ENCODE results near the gene KRIT1. TPM values are rescaled to one million over a fixed set of nuclear protein-coding genes. Genes with fewer than 3 reads are reported as not detected.
"Not testable (repeated sequence)": the region's sequence is repeated elsewhere in the genome, so short reads cannot be mapped to it uniquely, and the experiment has no call there.

Gene KRIT1
- total RNA-seq, 1 donor from 2014 or later = 37.8 TPM

DNA sequence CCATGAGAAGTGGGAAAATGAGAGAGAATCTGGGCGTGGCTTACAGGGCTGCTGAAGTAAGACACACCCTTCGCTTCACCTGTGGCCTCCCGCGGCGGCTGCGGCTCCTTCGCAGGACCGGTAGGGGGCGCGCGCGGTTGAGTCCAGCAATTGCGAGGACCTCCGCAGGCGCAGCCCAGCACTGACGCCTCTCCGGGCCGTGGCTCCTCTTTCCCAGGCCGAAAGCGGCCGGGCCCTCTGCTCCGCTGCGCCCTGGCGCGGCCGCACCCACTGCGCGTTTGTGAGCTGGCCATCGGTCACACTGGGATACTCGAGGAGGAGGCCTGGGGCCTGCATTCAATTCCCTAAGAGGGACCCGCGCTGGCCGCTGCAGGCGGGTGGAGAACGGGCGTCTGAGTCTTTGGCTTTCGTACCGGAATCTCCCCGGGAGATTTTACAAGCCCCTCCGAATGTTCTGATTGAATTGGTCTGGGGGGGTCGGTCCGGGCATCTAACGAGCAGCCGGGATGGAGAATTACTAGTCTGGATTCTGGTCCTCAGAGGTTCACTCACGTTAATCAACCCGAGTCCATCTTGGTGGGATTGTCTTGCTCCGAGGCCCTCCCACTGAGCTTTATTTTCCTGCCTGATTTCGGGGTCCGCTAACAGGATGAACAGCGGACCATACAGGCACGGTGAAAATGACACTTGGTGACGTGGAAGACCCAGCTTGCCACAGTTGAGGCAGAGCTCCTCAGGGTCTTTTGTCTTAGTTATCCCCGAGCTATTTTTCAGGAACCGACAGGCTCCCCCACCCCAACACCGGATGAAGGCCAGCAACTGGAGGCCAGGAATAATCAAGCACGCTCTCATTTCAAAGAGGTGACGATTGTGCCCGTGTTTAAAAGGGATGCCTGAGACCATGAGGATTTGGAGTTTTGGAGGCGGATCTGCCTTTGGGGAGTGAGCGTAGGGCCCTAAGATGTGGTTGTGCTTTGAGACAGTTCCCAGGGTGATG, 66.5 kb downstream of the KRIT1 start, which contains the start of gene LRRD1:
Gene LRRD1 (minus strand): TSS at position 215 of the 997 bp plus-strand sequence. CDS start 13,940 bp downstream, outside the sequence.
- H3K9me3 Mint-ChIP-seq (ENCODE audit: unreplicated experiment) = peaks cover 2% of the 10 kb centered on the region
- peak within 1 kb of the TSS; percentile 70 for H3K27ac Mint-ChIP-seq (ENCODE audit: unreplicated experiment)
- TF ChIP-seq, protein P1, sequence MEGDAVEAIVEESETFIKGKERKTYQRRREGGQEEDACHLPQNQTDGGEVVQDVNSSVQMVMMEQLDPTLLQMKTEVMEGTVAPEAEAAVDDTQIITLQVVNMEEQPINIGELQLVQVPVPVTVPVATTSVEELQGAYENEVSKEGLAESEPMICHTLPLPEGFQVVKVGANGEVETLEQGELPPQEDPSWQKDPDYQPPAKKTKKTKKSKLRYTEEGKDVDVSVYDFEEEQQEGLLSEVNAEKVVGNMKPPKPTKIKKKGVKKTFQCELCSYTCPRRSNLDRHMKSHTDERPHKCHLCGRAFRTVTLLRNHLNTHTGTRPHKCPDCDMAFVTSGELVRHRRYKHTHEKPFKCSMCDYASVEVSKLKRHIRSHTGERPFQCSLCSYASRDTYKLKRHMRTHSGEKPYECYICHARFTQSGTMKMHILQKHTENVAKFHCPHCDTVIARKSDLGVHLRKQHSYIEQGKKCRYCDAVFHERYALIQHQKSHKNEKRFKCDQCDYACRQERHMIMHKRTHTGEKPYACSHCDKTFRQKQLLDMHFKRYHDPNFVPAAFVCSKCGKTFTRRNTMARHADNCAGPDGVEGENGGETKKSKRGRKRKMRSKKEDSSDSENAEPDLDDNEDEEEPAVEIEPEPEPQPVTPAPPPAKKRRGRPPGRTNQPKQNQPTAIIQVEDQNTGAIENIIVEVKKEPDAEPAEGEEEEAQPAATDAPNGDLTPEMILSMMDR (IDR thresholded peaks at IDR 0.05; ENCODE audit: partially characterized antibody, unreplicated experiment) = peak; percentile 97
- no peaks in the 10 kb centered on the region for H3K36me3 Mint-ChIP-seq (ENCODE audit: unreplicated experiment)
- H3K4me1 Mint-ChIP-seq (ENCODE audit: low read depth, unreplicated experiment) = no peaks in the 10 kb centered on the region
- peak within 1 kb of the TSS; percentile 81 for H3K4me3 Mint-ChIP-seq (ENCODE audit: unreplicated experiment)
- peak; percentile 93 for DNase-seq
- H3K27me3 Mint-ChIP-seq (ENCODE audit: unreplicated experiment) = no peaks in the 10 kb centered on the region

DNA sequence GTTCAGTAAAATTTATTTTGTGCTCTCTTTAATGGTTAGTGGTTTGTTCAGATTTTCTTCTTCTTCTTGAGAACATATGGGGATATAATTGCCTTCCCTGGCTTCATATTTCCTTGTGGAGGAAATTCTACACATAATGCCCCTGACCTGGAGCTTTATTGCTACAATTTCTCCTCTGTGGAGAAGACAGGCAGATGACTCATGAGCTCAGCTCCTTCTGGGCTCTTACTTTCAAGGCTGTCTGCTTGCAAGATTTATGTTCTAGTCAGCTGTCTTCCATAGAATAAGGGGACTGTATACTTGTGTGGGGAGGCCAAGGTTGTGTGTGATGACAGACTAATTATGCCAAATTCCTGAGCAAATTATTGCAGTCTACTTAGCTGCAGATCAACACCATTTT, 68.4 kb downstream of the KRIT1 start:
- Mint-ChIP-seq H3K9me3 (ENCODE audit: unreplicated experiment) (peaks cover 2% of the 10 kb centered on the region), H3K36me3 (ENCODE audit: unreplicated experiment) (no peaks in the 10 kb centered on the region), H3K4me3 (ENCODE audit: unreplicated experiment) (no peak overlapping the region), H3K4me1 (ENCODE audit: low read depth, unreplicated experiment) (no peaks in the 10 kb centered on the region), H3K27ac (ENCODE audit: unreplicated experiment) (no peak overlapping the region), H3K27me3 (ENCODE audit: unreplicated experiment) (no peaks in the 10 kb centered on the region)
- DNase-seq = no peak
- TF ChIP-seq, protein P1 (IDR thresholded peaks at IDR 0.05; ENCODE audit: partially characterized antibody, unreplicated experiment) = no peak

DNA sequence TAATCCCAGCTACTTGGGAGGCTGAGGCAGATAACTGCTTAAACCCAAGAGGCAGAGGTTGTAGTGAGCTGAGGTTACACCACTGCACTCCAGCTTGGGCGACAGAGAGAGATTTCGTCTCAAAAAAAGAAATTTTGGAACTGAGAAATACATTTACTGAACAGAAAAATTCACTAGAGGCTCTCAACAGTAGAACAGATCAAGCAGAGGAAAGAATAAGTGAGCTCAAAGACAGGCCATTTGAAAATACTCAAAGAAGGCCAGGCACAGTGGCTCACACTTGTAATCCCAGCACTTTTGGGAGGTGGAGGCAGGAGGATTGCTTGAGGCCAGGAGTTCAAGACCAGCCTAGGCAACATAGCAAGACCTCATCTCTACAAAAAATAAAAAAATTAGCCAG, 76.2 kb downstream of the KRIT1 start:
- H3K27me3 Mint-ChIP-seq (ENCODE audit: unreplicated experiment); H3K4me3 Mint-ChIP-seq (ENCODE audit: unreplicated experiment); H3K9me3 Mint-ChIP-seq (ENCODE audit: unreplicated experiment); H3K4me1 Mint-ChIP-seq (ENCODE audit: low read depth, unreplicated experiment); DNase-seq; H3K27ac Mint-ChIP-seq (ENCODE audit: unreplicated experiment): not testable (repeated sequence)
- peaks cover 11% of the 10 kb centered on the region for H3K36me3 Mint-ChIP-seq (ENCODE audit: unreplicated experiment)

DNA sequence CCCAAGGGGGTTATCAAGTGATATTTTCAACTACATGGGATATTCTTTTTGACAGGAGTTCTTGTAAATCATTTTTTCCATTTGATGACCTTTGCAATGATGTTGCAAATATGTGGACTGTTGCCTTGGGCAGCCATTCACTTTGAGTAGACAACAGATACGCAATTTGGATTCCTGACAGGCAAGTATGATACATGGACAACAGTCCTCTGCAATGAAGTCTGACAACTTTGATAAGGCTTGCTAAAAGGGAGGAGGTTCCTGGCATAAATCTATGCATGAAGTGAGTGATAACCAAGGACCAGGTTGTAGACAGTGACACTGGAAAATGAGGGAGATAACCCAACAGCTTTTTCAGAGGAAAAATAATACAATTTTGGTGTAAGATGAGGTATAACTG, 84.4 kb downstream of the KRIT1 start:
- Mint-ChIP-seq H3K27ac (ENCODE audit: unreplicated experiment) (no peak overlapping the region), H3K27me3 (ENCODE audit: unreplicated experiment) (no peaks in the 10 kb centered on the region), H3K4me3 (ENCODE audit: unreplicated experiment) (no peak overlapping the region), H3K9me3 (ENCODE audit: unreplicated experiment) (no peaks in the 10 kb centered on the region), H3K36me3 (ENCODE audit: unreplicated experiment) (no peaks in the 10 kb centered on the region), H3K4me1 (ENCODE audit: low read depth, unreplicated experiment) (peaks cover 2% of the 10 kb centered on the region)
- DNase-seq = no peak
- TF ChIP-seq, protein P1 (IDR thresholded peaks at IDR 0.05; ENCODE audit: partially characterized antibody, unreplicated experiment) = no peak

DNA sequence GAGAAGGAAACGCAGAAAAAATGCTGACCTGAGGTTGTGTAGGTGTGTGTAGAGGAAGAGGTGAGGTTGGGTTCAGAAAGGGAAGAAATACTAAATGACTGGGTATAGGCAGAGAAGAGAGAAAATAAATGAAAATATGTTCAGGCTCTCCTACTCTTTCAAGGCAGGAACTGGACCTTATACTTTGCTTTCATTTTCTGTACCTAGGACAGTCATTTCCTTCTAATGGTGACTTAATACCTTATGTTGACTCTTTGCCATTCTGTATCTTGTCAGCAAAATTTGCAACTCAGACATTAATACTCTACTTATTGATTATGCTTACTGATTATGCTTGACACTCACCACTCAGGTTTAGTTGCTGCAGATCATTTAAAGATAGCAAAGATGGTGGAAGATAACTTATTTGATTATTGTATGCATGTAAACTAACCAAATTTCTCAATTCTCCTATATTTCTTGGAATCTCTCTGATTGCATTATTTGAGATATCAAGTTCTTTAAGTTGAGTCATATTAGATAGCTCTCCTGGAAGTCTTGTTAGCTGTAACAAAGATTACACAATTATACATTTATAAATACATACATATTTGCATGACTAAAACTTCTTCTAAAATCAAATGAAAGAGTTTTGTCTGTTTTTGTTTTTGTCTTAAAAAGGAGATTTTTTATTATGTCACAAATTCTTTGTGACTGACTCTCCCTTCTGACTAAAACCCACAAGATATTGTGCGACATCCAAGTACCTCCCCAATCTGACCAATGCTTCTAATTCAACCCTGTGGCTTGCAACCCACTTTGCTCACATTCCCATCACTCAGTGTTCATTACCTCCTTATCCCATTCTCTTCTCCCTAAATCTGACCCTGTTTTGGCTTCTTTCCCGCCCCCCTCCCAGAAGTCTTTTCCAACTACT, 86.8 kb downstream of the KRIT1 start:
- peaks cover 2% of the 10 kb centered on the region for H3K4me1 Mint-ChIP-seq (ENCODE audit: low read depth, unreplicated experiment)
- no peaks in the 10 kb centered on the region for H3K36me3 Mint-ChIP-seq (ENCODE audit: unreplicated experiment)
- no peak overlapping the region for H3K27ac Mint-ChIP-seq (ENCODE audit: unreplicated experiment)
- TF ChIP-seq, protein P1 (IDR thresholded peaks at IDR 0.05; ENCODE audit: partially characterized antibody, unreplicated experiment) = no peak
- no peak for DNase-seq
- no peaks in the 10 kb centered on the region for H3K9me3 Mint-ChIP-seq (ENCODE audit: unreplicated experiment)
- no peak overlapping the region for H3K4me3 Mint-ChIP-seq (ENCODE audit: unreplicated experiment)
- H3K27me3 Mint-ChIP-seq (ENCODE audit: unreplicated experiment) = no peaks in the 10 kb centered on the region
